HG03097 (cell line): ENCODE data around the gene HIC1.

ENCODE experiments used
- ATAC-seq: cut with Tn5 transposase; IDR thresholded peaks from one replicate; pipeline ENCODE4 v1.9.1; 2021; ENCODE audit not compliant: unreplicated experiment, low FRiP score

Gene HIC1

GRCh38 chr17:2059547-2060384, 4.9 kb downstream of the HIC1 start:
- no peak for ATAC-seq

GRCh38 chr17:2060385-2060658, 5.4 kb downstream of the HIC1 start:
- no peak for ATAC-seq

GRCh38 chr17:2060681-2061440, 6.0 kb downstream of the HIC1 start:
- ATAC-seq = no peak

DNA sequence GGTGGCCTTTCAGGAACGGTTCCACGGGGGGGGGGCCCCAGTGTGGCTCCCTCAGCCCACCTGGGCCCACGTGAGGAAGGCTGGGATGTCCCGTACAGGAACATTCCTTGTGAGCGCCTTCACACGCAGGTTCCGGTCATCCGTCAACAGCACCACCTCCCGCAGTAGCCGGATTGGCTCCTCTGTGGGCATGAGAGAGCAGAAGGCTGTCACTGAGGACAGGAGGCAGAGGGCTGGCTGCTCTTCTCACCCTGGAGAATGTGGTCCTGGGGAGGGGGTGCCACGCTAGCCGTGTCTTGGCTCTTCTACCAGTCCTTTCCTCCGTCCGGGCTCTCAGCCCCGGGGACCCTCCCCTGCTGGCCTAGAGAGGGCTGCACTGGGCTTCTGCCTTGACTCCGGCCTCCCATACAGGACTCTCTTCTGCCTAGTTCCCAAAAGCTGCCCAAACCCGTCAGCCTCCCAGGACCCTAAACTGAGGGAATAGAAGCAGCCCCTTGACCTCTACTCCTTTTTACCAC, 6.6 kb downstream of the HIC1 start:
- ATAC-seq = no peak

DNA sequence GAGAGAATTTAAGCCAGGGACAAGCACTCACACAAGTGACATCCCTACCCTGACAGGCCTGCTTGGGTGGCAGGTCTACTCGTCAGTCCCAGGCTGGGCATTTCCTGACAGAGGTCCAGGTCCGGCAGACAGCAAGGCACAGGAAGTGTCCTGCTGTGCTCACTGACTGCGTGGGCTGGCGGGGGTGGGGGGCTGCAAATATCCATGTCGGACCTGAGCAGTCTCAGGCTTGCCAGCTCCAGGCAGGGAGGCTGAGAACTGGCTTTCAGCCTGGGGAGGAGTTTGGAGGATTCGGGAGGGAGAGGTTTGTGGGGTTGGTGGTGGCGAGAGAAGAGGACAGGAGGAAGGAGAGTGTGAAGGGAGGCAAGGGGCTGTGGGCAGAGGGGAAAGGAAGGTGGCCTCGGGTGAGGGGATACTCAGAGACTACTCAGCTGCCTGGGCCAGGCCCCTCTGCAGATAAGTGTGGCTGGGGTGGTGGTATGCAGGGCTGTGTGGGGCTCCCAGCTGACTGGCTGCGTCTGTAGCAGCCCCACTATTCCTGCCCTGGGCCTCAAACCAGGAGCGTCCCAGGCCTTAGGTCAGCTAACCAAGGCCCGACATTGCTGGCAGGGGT, 7.8 kb downstream of the HIC1 start:
- ATAC-seq = no peak

DNA sequence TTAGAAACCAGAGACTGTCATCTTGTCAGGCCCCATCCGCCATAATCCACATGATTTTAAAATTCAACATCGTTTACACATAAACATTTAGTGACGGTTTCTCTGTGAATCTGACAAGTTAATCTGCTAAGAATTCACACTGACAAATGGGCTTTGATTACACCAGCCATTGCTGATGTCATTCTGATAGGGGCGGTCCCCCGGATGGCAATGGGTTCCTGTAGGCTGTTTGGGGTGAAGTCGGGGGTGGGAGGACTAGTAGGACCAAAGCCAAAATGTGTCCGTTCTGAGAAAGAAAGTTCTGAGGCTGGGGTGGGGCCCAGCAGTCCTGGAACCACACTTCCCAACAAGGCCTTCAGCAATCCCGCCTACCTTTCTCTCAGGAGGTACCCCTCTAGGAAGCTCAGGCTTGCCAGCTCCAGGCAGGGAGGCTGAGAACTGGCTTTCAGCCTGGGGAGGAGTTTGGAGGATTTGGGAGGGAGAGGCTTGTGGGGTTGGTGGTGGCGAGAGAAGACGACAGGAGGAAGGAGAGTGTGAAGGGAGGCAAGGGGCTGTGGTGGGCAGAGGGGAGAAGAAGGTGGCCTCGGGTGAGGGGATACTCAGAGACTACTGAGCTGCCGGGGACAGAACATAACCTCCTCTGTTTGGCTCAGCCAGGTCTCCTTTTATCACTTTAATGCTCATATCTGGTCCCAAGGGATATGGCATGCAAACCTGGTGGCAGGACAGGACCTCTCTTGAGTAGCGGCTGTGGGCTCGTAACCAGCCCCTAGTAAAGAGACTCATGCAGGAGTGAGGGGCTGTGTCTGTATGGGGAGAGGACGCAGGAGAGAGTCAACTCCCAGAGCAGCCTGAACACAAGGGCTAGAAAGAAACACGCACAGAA, 8.6 kb downstream of the HIC1 start:
- ATAC-seq = no peak

DNA sequence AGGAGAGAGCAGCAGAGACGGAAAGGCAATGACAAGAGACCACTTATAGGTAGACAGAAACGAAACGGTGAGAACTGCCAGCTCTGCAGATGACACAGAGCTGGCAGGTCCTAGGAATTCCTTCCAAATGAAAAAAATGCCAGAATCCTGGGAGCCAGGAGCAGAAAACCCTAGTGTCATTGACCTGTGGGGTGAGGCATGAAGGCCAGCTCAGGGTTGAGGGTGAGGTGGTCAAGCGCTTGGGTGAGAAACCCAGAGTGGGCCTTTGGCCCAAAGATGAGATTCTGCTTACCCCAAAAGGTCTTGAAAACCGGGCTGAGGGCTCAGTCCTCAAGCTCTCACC, 9.2 kb downstream of the HIC1 start:
- ATAC-seq = no peak

DNA sequence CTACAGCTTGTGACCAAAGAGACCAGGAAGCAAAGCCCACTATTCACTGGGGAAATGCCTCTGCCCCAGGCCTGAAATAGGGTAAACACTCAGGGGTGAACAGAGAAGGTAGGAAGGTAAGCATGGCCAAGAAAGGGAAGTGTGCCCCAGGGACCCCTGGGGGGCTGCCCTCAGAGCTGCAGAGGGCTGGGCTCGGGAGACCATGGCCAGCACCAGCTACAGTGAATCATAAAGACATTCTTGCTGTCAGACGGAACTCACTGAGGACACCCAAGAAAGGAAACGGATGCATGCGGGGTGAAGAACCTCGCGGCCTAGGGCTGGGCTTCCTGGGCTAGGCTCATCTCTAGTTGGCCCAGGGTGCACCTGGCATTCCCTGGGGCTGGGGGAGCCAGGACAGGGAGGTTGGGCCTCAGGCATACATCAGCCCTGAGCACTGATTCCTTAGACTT, 9.6 kb downstream of the HIC1 start:
- ATAC-seq = no peak

- ATAC-seq = no peak
Observed at GRCh38 chr17:2064980-2065785, 10.3 kb downstream of the HIC1 start.

GRCh38 chr17:2065949-2066400, 11.1 kb downstream of the HIC1 start:
- no peak for ATAC-seq

GRCh38 chr17:2067048-2067561, 12.2 kb downstream of the HIC1 start:
- ATAC-seq = no peak

GRCh38 chr17:2067608-2068024, 12.7 kb downstream of the HIC1 start:
- no peak for ATAC-seq

- no peak for ATAC-seq
Observed at GRCh38 chr17:2068031-2068518, 13.2 kb downstream of the HIC1 start.

GRCh38 chr17:2068519-2069051, 13.7 kb downstream of the HIC1 start:
- no peak for ATAC-seq

DNA sequence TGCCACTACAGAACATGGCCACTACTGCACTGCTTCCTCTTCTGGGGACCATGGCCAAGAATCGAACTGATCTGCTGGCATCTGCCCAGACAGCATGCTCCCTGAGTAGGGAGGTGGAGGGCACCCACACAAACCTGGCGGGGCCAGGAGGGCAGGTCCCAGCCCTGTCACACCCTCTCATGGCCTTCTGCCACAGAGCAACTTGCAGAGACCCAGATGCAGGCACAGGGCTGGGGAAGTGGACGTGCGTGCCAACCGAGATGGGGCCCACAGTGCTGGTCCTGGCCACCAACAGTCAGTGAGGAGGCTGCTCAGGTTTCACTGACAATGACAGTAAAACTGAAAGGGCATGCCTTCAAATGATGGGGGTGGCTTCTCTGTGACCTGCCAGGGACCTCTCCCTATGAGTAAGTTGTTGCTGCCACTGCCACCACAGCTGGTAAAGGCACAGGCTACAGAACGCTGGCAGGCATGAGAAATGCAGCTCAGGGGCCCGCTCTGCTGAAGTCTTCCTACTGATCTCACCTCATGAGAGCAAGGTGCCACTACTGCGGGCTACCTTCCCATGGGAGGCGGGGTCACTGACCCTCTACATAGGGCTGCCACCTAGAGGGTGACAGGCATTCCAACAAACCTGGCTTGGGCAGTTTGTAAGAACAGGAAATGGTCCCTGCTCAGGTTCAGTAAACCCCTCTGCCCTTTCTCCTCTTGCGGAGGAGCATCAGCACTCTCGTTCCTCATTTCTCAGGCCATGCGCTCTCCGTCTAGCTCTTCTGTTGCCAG, 15.5 kb downstream of the HIC1 start:
- peak; percentile 81 for ATAC-seq

- ATAC-seq = no peak
Observed at GRCh38 chr17:2071024-2071385, 16.1 kb downstream of the HIC1 start.

DNA sequence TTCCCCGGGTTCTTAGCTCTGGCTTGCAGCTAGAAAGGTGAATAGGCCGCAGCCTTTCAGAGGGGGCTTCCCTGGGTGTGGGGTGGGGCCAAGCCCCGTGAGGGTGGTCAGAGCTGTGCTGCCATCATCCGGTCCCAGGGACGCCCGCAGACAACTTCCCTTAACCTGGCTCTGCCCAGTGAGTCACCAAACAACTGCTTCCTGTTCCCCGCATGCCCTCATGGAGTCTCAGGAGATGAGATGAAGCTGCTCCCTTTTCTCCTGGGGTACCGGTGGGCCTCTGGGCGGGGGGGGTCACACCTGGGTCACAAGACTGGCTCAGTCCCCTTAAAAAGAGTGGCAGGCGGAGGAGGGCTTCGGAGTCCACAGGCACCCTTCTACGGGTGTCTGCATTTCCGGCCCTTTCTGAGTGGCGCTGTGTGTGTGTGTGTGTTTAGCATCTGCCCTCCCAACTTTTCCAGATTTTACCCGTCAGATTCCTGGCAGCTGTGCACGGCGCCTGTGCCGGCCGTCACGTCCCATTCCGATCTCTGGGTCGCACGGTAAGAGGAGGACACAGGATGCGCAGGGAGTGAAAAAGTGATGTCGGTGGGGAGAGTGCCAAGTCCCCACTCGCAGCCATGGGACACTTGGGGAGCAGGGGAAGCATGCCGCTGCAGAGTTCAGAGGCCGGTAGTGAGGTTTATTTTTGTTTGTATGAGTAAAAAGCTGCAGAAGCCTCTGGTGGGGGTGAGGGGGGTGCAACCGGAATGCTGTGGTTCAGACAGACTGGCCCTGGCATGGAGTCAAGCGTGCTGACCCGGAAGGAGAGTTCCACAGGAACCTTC, 16.8 kb downstream of the HIC1 start:
- ATAC-seq = no peak
